Fibroblast of skin of abdomen (primary cell): ENCODE measurements around the gene TSTD2.

Experiments used
- DNase-seq: peaks from one replicate; pipeline ENCODE4 v3.0.0-alpha.2; 2013

Gene TSTD2

GRCh38 chr9:97561501-97561900 lies 71.7 kb downstream of the TSTD2 start:
- no peak for DNase-seq

- DNase-seq: no peak
Measured at GRCh38 chr9:97560851-97561250, 72.3 kb downstream of the TSTD2 start.

- DNase-seq: no peak
Measured at GRCh38 chr9:97560154-97560553, 73.0 kb downstream of the TSTD2 start.

GRCh38 chr9:97559111-97559514 lies 74.1 kb downstream of the TSTD2 start:
- no peak for DNase-seq

GRCh38 chr9:97558701-97559101 lies 74.5 kb downstream of the TSTD2 start:
- DNase-seq: no peak

GRCh38 chr9:97557606-97558095 lies 75.5 kb downstream of the TSTD2 start:
- DNase-seq: no peak

- no peak for DNase-seq
Measured at GRCh38 chr9:97556721-97557605, 76.2 kb downstream of the TSTD2 start.

GRCh38 chr9:97556036-97556720 lies 77.0 kb downstream of the TSTD2 start:
- DNase-seq: no peak

- no peak for DNase-seq
Measured at GRCh38 chr9:97555164-97555563, 78.0 kb downstream of the TSTD2 start.

GRCh38 chr9:97554566-97555075 lies 78.5 kb downstream of the TSTD2 start:
- no peak for DNase-seq

- no peak for DNase-seq
Measured at GRCh38 chr9:97553841-97554240, 79.3 kb downstream of the TSTD2 start.

- DNase-seq: no peak
Measured at GRCh38 chr9:97553141-97553540, 80.0 kb downstream of the TSTD2 start.

- DNase-seq: no peak
Measured at GRCh38 chr9:97551308-97551707, 81.9 kb downstream of the TSTD2 start.

GRCh38 chr9:97550386-97550785 lies 82.8 kb downstream of the TSTD2 start:
- no peak for DNase-seq
